ENCODE data around the gene ZNF562. TPM values are rescaled to one million over a fixed set of nuclear protein-coding genes. Genes with fewer than 3 reads are reported as not detected.

The ZNF562 gene
- total and polyA plus RNA-seq, 10 of the 15 experiments (the other 5 are each of a cell fraction or from before 2014, with no cell fraction given), result 5.2 to 21.1 (median 10.7) TPM

DNA sequence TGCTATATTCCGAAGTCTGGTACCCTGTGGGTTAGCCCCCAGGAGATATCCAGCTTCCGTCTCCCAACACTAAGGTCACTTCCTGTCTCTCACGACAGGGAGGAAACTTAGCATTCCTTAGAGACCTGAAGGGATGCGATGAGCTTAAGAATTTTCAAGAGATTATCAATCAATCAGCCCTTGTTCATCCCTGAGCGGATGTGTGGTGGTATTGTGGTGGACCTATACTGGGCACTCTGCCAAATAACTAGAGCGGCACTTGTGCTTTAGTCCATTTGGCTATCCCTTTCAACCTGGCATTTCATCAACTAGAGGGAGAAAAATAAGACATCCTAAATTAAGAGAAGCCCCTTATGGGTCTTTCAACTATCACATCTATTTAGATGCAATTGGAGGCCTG, 30.9 kb upstream of the ZNF562 start:
- no peak for FAIRE-seq
- Histone ChIP-seq H3K9ac (ENCODE audit: control insufficient read depth, insufficient read depth, low read length) (no peak overlapping the region), H3K36me3 (ENCODE audit: control insufficient read depth in 2 of 2, insufficient read depth in 2 of 2, low read length in 1 of 2) (no peaks in the 10 kb centered on the region), H3K4me3 (no peak overlapping the region), H3K79me2 (ENCODE audit: control insufficient read depth, insufficient read depth, low read length) (no peaks in the 10 kb centered on the region), H3K4me1 (ENCODE audit: control insufficient read depth, insufficient read depth, low read length) (no peaks in the 10 kb centered on the region), H3K4me2 (ENCODE audit: control insufficient read depth, insufficient read depth) (no peak overlapping the region), H3K27me3 (replicated peaks in 1 of 2; ENCODE audit: control insufficient read depth in 2 of 2, insufficient read depth in 2 of 2, low read length in 1 of 2) (no peaks in the 10 kb centered on the region), H2AFZ (ENCODE audit: control insufficient read depth, low read depth, low read length) (no peak overlapping the region), H3K27ac (ENCODE audit: control insufficient read depth, insufficient read depth) (no peak overlapping the region), H4K20me1 (ENCODE audit: control insufficient read depth, insufficient read depth) (no peaks in the 10 kb centered on the region), H3K9me3 (replicated peaks; ENCODE audit: control insufficient read depth, insufficient read depth, low read length) (no peaks in the 10 kb centered on the region; the same call in 2 of the 3 replicates)
- BruUV-seq (replicated peaks), result no TSS peak
- no peak for ATAC-seq
- ChIA-PET POLR2A (no interaction called here), CTCF (no interaction called here), SMC1A (ENCODE audit: uncharacterized antibody, unreplicated experiment) (no interaction called here), RAD21 (ENCODE audit: unreplicated experiment) (no interaction called here)
- in situ Hi-C loops (cut with MboI) (no loop called here), intact Hi-C loops (cut with micrococcal nuclease; ENCODE audit: unreplicated experiment) (no loop called here)
- no peak for DNase-seq (ENCODE audit: low read depth, low spot score)
- 63% methylated on average over 6 of the region's 6 CpGs for WGBS (ENCODE audit: insufficient coverage, insufficient replicate concordance, low lambda C conversion rate, missing lambda C conversion rate)
- TF ChIP-seq NFIC (IDR thresholded peaks at IDR 0.05; ENCODE audit: low read depth, low read length) (no peak), SUZ12 (IDR thresholded peaks at IDR 0.05; ENCODE audit: unreplicated experiment) (no peak), HDAC6 (IDR thresholded peaks at IDR 0.05; ENCODE audit: unreplicated experiment) (no peak), MEF2A (IDR thresholded peaks at IDR 0.05; ENCODE audit: insufficient read depth, low read depth, low read length) (no peak), BMI1 (IDR thresholded peaks at IDR 0.05; ENCODE audit: borderline replicate concordance) (no peak)
- TF ChIP-seq, protein P1, sequence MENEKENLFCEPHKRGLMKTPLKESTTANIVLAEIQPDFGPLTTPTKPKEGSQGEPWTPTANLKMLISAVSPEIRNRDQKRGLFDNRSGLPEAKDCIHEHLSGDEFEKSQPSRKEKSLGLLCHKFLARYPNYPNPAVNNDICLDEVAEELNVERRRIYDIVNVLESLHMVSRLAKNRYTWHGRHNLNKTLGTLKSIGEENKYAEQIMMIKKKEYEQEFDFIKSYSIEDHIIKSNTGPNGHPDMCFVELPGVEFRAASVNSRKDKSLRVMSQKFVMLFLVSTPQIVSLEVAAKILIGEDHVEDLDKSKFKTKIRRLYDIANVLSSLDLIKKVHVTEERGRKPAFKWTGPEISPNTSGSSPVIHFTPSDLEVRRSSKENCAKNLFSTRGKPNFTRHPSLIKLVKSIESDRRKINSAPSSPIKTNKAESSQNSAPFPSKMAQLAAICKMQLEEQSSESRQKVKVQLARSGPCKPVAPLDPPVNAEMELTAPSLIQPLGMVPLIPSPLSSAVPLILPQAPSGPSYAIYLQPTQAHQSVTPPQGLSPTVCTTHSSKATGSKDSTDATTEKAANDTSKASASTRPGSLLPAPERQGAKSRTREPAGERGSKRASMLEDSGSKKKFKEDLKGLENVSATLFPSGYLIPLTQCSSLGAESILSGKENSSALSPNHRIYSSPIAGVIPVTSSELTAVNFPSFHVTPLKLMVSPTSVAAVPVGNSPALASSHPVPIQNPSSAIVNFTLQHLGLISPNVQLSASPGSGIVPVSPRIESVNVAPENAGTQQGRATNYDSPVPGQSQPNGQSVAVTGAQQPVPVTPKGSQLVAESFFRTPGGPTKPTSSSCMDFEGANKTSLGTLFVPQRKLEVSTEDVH (IDR thresholded peaks at IDR 0.05; ENCODE audit: low read depth, partially characterized antibody), result no peak
- TF ChIP-seq, protein P2, sequence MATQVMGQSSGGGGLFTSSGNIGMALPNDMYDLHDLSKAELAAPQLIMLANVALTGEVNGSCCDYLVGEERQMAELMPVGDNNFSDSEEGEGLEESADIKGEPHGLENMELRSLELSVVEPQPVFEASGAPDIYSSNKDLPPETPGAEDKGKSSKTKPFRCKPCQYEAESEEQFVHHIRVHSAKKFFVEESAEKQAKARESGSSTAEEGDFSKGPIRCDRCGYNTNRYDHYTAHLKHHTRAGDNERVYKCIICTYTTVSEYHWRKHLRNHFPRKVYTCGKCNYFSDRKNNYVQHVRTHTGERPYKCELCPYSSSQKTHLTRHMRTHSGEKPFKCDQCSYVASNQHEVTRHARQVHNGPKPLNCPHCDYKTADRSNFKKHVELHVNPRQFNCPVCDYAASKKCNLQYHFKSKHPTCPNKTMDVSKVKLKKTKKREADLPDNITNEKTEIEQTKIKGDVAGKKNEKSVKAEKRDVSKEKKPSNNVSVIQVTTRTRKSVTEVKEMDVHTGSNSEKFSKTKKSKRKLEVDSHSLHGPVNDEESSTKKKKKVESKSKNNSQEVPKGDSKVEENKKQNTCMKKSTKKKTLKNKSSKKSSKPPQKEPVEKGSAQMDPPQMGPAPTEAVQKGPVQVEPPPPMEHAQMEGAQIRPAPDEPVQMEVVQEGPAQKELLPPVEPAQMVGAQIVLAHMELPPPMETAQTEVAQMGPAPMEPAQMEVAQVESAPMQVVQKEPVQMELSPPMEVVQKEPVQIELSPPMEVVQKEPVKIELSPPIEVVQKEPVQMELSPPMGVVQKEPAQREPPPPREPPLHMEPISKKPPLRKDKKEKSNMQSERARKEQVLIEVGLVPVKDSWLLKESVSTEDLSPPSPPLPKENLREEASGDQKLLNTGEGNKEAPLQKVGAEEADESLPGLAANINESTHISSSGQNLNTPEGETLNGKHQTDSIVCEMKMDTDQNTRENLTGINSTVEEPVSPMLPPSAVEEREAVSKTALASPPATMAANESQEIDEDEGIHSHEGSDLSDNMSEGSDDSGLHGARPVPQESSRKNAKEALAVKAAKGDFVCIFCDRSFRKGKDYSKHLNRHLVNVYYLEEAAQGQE (IDR thresholded peaks at IDR 0.05; ENCODE audit: low read depth, low read length), result no peak
- TF ChIP-seq, protein P3, sequence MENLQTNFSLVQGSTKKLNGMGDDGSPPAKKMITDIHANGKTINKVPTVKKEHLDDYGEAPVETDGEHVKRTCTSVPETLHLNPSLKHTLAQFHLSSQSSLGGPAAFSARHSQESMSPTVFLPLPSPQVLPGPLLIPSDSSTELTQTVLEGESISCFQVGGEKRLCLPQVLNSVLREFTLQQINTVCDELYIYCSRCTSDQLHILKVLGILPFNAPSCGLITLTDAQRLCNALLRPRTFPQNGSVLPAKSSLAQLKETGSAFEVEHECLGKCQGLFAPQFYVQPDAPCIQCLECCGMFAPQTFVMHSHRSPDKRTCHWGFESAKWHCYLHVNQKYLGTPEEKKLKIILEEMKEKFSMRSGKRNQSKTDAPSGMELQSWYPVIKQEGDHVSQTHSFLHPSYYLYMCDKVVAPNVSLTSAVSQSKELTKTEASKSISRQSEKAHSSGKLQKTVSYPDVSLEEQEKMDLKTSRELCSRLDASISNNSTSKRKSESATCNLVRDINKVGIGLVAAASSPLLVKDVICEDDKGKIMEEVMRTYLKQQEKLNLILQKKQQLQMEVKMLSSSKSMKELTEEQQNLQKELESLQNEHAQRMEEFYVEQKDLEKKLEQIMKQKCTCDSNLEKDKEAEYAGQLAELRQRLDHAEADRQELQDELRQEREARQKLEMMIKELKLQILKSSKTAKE (IDR thresholded peaks at IDR 0.05; ENCODE audit: low read depth, poor library complexity, severe bottlenecking), result no peak
- TF ChIP-seq, protein P4, sequence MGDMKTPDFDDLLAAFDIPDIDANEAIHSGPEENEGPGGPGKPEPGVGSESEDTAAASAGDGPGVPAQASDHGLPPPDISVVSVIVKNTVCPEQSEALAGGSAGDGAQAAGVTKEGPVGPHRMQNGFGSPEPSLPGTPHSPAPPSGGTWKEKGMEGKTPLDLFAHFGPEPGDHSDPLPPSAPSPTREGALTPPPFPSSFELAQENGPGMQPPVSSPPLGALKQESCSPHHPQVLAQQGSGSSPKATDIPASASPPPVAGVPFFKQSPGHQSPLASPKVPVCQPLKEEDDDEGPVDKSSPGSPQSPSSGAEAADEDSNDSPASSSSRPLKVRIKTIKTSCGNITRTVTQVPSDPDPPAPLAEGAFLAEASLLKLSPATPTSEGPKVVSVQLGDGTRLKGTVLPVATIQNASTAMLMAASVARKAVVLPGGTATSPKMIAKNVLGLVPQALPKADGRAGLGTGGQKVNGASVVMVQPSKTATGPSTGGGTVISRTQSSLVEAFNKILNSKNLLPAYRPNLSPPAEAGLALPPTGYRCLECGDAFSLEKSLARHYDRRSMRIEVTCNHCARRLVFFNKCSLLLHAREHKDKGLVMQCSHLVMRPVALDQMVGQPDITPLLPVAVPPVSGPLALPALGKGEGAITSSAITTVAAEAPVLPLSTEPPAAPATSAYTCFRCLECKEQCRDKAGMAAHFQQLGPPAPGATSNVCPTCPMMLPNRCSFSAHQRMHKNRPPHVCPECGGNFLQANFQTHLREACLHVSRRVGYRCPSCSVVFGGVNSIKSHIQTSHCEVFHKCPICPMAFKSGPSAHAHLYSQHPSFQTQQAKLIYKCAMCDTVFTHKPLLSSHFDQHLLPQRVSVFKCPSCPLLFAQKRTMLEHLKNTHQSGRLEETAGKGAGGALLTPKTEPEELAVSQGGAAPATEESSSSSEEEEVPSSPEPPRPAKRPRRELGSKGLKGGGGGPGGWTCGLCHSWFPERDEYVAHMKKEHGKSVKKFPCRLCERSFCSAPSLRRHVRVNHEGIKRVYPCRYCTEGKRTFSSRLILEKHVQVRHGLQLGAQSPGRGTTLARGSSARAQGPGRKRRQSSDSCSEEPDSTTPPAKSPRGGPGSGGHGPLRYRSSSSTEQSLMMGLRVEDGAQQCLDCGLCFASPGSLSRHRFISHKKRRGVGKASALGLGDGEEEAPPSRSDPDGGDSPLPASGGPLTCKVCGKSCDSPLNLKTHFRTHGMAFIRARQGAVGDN (IDR thresholded peaks at IDR 0.05), result no peak
